Endothelial cell of umbilical vein (primary cell): ENCODE results near the gene SMARCD3. TPM values are rescaled to one million over a fixed set of nuclear protein-coding genes. Genes with fewer than 3 reads are reported as not detected.

Source experiments
- BruUV-seq: library from RNA; stranded (reverse); fragments of 400-500 nt; replicated peaks from 2 replicates; lab custom pipeline; 2021; lab: Mats Ljungman, UMichigan
- CTCF ChIA-PET: fragments of 300-600, 350-600 bp; sonication (Branson Sonifier 250); formaldehyde crosslinking; loops from one replicate; lab custom pipeline; 2021; ENCODE audit warnings: antibody characterized with exemption, inconsistent platforms; lab: Charles Lee
- POLR2A ChIA-PET: fragments of 300-600, 350-600 bp; sonication (Branson Sonifier 250); formaldehyde crosslinking; loops from one replicate; lab custom pipeline; 2021; ENCODE audit warnings: antibody characterized with exemption, inconsistent platforms; lab: Charles Lee
- DNase-seq: peaks from one replicate; pipeline ENCODE4 v3.0.0-alpha.2; 2011; ENCODE audit warnings: low read depth, low spot score
- FAIRE-seq: peaks from 2 replicates; lab custom pipeline; 2011; peaks lifted over from hg19 to GRCh38; lab: Jason Lieb, UNC
- H2AFZ ChIP-seq: 2 replicates; pipeline ENCODE4 v1.6.0; 2012; ENCODE audit warnings: low read depth, low read length, control low read depth, inconsistent platforms
- H3K27ac ChIP-seq: 2 replicates; pipeline ENCODE4 v1.5.1; 2011; ENCODE audit warnings: low read depth, mild to moderate bottlenecking, control low read depth, low read length, moderate library complexity; ENCODE audit not compliant: insufficient read depth
- H3K27me3 ChIP-seq, 2 experiments: 2 replicates each; pipeline versions ENCODE4 v1.6.0 to v1.6.1; 2011; ENCODE audit warnings: low read length in 2 of 2, mixed read lengths in 1 of 2; ENCODE audit not compliant: control insufficient read depth in 2 of 2, insufficient read depth in 2 of 2
- H3K36me3 ChIP-seq, 2 experiments: 2 replicates in 1 of 2; 3 replicates in 1 of 2; pipeline ENCODE4 v1.5.1; 2011; ENCODE audit warnings: low read length in 2 of 2, mild to moderate bottlenecking in 1 of 2, moderate library complexity in 1 of 2; ENCODE audit not compliant: control insufficient read depth in 2 of 2, insufficient read depth in 2 of 2; ENCODE audit errors: extremely low read depth in 1 of 2
- H3K4me1 ChIP-seq: 3 replicates; pipeline ENCODE4 v1.5.1; 2011; ENCODE audit warnings: mild to moderate bottlenecking, low read length; ENCODE audit not compliant: control insufficient read depth, insufficient read depth; ENCODE audit errors: extremely low read depth
- H3K4me2 ChIP-seq: 2 replicates; pipeline ENCODE4 v1.6.1; 2011; ENCODE audit warnings: low read length, control low read depth, mixed read lengths; ENCODE audit not compliant: insufficient read depth
- H3K4me3 ChIP-seq, 3 experiments: fragments of 200-600 bp in 1 of 3; sonication (generic), shearing (Covaris generic) in 1 of 3; replicated peaks in 1 of 3; 2 replicates each; pipeline ENCODE4 v1.5.1; 2011 to 2016; ENCODE audit warnings: control low read depth in 3 of 3, low read length in 3 of 3, mild to moderate bottlenecking in 2 of 3, inconsistent platforms in 1 of 3, low read depth in 1 of 3, moderate library complexity in 1 of 3; ENCODE audit not compliant: insufficient read depth in 1 of 3
- H3K79me2 ChIP-seq: 2 replicates; pipeline ENCODE4 v1.6.0; 2012; ENCODE audit warnings: low read length, inconsistent platforms; ENCODE audit not compliant: control insufficient read depth, insufficient read depth
- H3K9ac ChIP-seq: replicated peaks from 2 replicates; pipeline ENCODE3; 2011; ENCODE audit warnings: low read length, control low read depth; ENCODE audit not compliant: insufficient read depth; ENCODE audit errors: extremely low read depth
- H3K9me1 ChIP-seq: replicated peaks from 3 replicates; pipeline ENCODE4 v1.6.0; 2011; ENCODE audit warnings: mild to moderate bottlenecking, low read length; ENCODE audit not compliant: control insufficient read depth, insufficient read depth; ENCODE audit errors: extremely low read depth
- H3K9me3 ChIP-seq: replicated peaks from 2 replicates; pipeline ENCODE4 v1.5.1; 2012; ENCODE audit warnings: low read length, inconsistent platforms; ENCODE audit not compliant: control insufficient read depth, insufficient read depth
- H4K20me1 ChIP-seq: replicated peaks from 2 replicates; pipeline ENCODE3; 2011; ENCODE audit warnings: mild to moderate bottlenecking, low read length; ENCODE audit not compliant: control insufficient read depth, insufficient read depth; ENCODE audit errors: extremely low read depth
- CTCF ChIP-seq, 2 donors: IDR thresholded peaks; 1 replicate in 1 of 2; 2 replicates in 1 of 2; pipeline ENCODE4 v1.5.1; 2011; ENCODE audit warnings: low read length in 2 of 2, mild to moderate bottlenecking in 2 of 2, moderate library complexity in 2 of 2, control low read depth in 1 of 2, inconsistent platforms in 1 of 2, low read depth in 1 of 2; ENCODE audit not compliant: insufficient read depth in 1 of 2; ENCODE audit errors: extremely low read depth in 1 of 2
- EZH2 ChIP-seq: IDR thresholded peaks from 2 replicates; pipeline ENCODE4 v1.6.1; 2012; ENCODE audit warnings: borderline replicate concordance, low read depth, mild to moderate bottlenecking, moderate library complexity, low read length, inconsistent platforms; ENCODE audit not compliant: severe bottlenecking
- FOS ChIP-seq: IDR thresholded peaks from 2 replicates; pipeline ENCODE4 v1.6.1; 2011; ENCODE audit warnings: mild to moderate bottlenecking, low read length, moderate library complexity, borderline replicate concordance; ENCODE audit not compliant: insufficient read depth
- JUN ChIP-seq: IDR thresholded peaks from 2 replicates; pipeline ENCODE4 v1.6.1; 2011; ENCODE audit warnings: borderline replicate concordance, low read depth; ENCODE audit not compliant: insufficient read length, insufficient read depth
- MAX ChIP-seq: IDR thresholded peaks from 2 replicates; pipeline ENCODE4 v1.6.1; 2011; ENCODE audit not compliant: insufficient read depth, insufficient read length
- MYC ChIP-seq: IDR thresholded peaks from one replicate; pipeline ENCODE4 v1.6.1; 2011; ENCODE audit warnings: mild to moderate bottlenecking, low read depth, low read length
- POLR2A ChIP-seq: IDR thresholded peaks from 2 replicates; pipeline ENCODE4 v1.6.1; 2012; ENCODE audit warnings: low read depth, mild to moderate bottlenecking, control low read depth, low read length
- POLR2AphosphoS5 ChIP-seq: IDR thresholded peaks from 2 replicates; pipeline ENCODE4 v1.6.1; 2012; ENCODE audit warnings: low read depth, mild to moderate bottlenecking, control low read depth, low read length, moderate library complexity; ENCODE audit not compliant: insufficient read depth
- dilution Hi-C: fragments of 300-500 bp; cut with MboI; formaldehyde crosslinking; loops from one replicate; pipeline ENCODE4 v1.15.0; 2019; ENCODE audit warnings: low sequenced_read_pairs; ENCODE audit not compliant: extremely low pct_ligation_motif_present
- intact Hi-C: fragments of 100-400 bp; cut with micrococcal nuclease; formaldehyde crosslinking; loops from one replicate; pipeline ENCODE4 v1.10.0; 2022
- polyA plus RNA-seq, 4 experiments: library from polyadenylated mRNA; depleted of rRNA in 3 of 4; stranded (reverse) in 3 of 4; unstranded in 1 of 4; fragments of >200 nt; gene quantifications; 2 replicates each; pipeline versions ENCODE4 v1.2.1 to v1.2.3, GENCODE V29; 2011 to 2012; ENCODE audit warnings: missing spikeins in 1 of 4
- total RNA-seq: library from RNA; stranded (reverse); gene quantifications from 2 replicates; pipeline ENCODE4 v1.2.3, GENCODE V29; 2021

Gene SMARCD3
- total and polyA plus RNA-seq, 2 donors (not counting 3 experiments of a cell fraction or from before 2014, with no cell fraction given), result 6.1 to 8.5 TPM

- peaks cover 39% of the 10 kb centered on the region for H3K79me2 ChIP-seq
- POLR2A ChIA-PET, result no interaction called here
Observed at GRCh38 chr7:151237244-151238189, 11.0 kb downstream of the SMARCD3 start.

More at GRCh38 chr7:151237244-151238189, 11.0 kb downstream of the SMARCD3 start:
- Histone ChIP-seq H4K20me1 (no peaks in the 10 kb centered on the region), H3K27me3 (no peaks in the 10 kb centered on the region), H3K9me1 (no peaks in the 10 kb centered on the region), H2AFZ (no peak overlapping the region), H3K4me1 (peaks cover 8% of the 10 kb centered on the region), H3K4me3 (no peak overlapping the region), H3K36me3 (peaks cover 3 to 37% of the 10 kb centered on the region in 2 experiments), H3K9me3 (no peaks in the 10 kb centered on the region), H3K4me2 (no peak overlapping the region), H3K9ac (no peak overlapping the region), H3K27ac (no peak overlapping the region)
- DNase-seq (no peak), FAIRE-seq (no peak)
- TF ChIP-seq POLR2A, result no peak
- TF ChIP-seq CTCF (IDR thresholded peaks at IDR 0.05; ENCODE audit: extremely low read depth in 1 of 2, insufficient read depth in 1 of 2, low read depth in 1 of 2, low read length in 2 of 2), result no peak
- TF ChIP-seq EZH2, result no peak
- no peak for TF ChIP-seq MYC
- no peak for TF ChIP-seq JUN
- TF ChIP-seq POLR2AphosphoS5, result no peak
- TF ChIP-seq MAX, result no peak
- TF ChIP-seq FOS, result no peak
- dilution Hi-C loops, result no loop called here
- CTCF ChIA-PET, result interaction anchor here (1.0 to 2.7 kb wide), 3 partner anchors 8 to 114 kb away, joined by 3 to 11 read pairs (median 4); partner anchors contain the start of gene ABCF2
- intact Hi-C loops, result no loop called here
- no TSS peak for BruUV-seq
